ENCODE results near the gene SLU7. TPM values are rescaled to one million over a fixed set of nuclear protein-coding genes. Genes with fewer than 3 reads are reported as not detected.

SLU7 gene
- total RNA-seq, 2 experiments from 2014 or later, result 99.9 to 106 TPM

- no peaks in the 10 kb centered on the region for H3K9me3 ChIP-seq (ENCODE audit: control insufficient read depth in 1 of 2, insufficient read depth in 1 of 2, low read length in 2 of 2)
- ATAC-seq (ENCODE audit: poor library complexity), result no peak
- H3K27ac ChIP-seq (ENCODE audit: low read depth in 1 of 2, low read length in 2 of 2), result no peak overlapping the region
- H3K4me1 ChIP-seq (ENCODE audit: insufficient read depth, low read length), result peaks cover 9% of the 10 kb centered on the region
- H3K36me3 ChIP-seq (ENCODE audit: insufficient read depth, low read length), result no peaks in the 10 kb centered on the region
- Mint-ChIP-seq H3K4me1 (ENCODE audit: low read depth) (peaks cover 32% of the 10 kb centered on the region), H3K4me3 (no peak overlapping the region), H3K27ac (peak overlapping the region; percentile 9), H3K9me3 (no peaks in the 10 kb centered on the region), H3K36me3 (ENCODE audit: low read depth) (no peaks in the 10 kb centered on the region), H3K27me3 (no peaks in the 10 kb centered on the region)
- H3K27me3 ChIP-seq (ENCODE audit: control insufficient read depth in 1 of 2, insufficient read depth in 2 of 2, low read length in 2 of 2), result no peaks in the 10 kb centered on the region
- intact Hi-C loops (cut with DNase I, micrococcal nuclease), result no loop called here
- ChIA-PET CTCF (no interaction called here), POLR2A (no interaction called here)
- TF ChIP-seq CTCF (IDR thresholded peaks at IDR 0.05), result no peak
- no peak for DNase-seq
- no peak overlapping the region for H3K4me3 ChIP-seq (ENCODE audit: low read length)
These were observed 43.3 kb upstream of the SLU7 start for GRCh38 chr5:160462167-160462566.

GRCh38 chr5:160461378-160461777 lies 42.5 kb upstream of the SLU7 start:
- Mint-ChIP-seq H3K27ac (no peak overlapping the region), H3K27me3 (no peaks in the 10 kb centered on the region), H3K4me3 (no peak overlapping the region), H3K4me1 (ENCODE audit: low read depth) (peaks cover 24% of the 10 kb centered on the region), H3K9me3 (no peaks in the 10 kb centered on the region), H3K36me3 (ENCODE audit: low read depth) (no peaks in the 10 kb centered on the region)
- Histone ChIP-seq H3K36me3 (ENCODE audit: insufficient read depth, low read length) (no peaks in the 10 kb centered on the region), H3K27me3 (ENCODE audit: control insufficient read depth in 1 of 2, insufficient read depth in 2 of 2, low read length in 2 of 2) (no peaks in the 10 kb centered on the region), H3K4me3 (ENCODE audit: low read length) (no peak overlapping the region), H3K27ac (ENCODE audit: low read depth in 1 of 2, low read length in 2 of 2) (no peak overlapping the region), H3K9me3 (ENCODE audit: control insufficient read depth in 1 of 2, insufficient read depth in 1 of 2, low read length in 2 of 2) (no peaks in the 10 kb centered on the region), H3K4me1 (ENCODE audit: insufficient read depth, low read length) (peaks cover under 1% of the 10 kb centered on the region)
- DNase-seq (no peak), ATAC-seq (ENCODE audit: poor library complexity) (no peak)
- ChIA-PET POLR2A (no interaction called here), CTCF (no interaction called here)
- TF ChIP-seq CTCF (IDR thresholded peaks at IDR 0.05), result no peak
- intact Hi-C loops (cut with DNase I, micrococcal nuclease), result no loop called here

- Histone ChIP-seq H3K9me3 (ENCODE audit: control insufficient read depth in 1 of 2, insufficient read depth in 1 of 2, low read length in 2 of 2) (no peaks in the 10 kb centered on the region), H3K4me1 (ENCODE audit: insufficient read depth, low read length) (no peaks in the 10 kb centered on the region), H3K27ac (ENCODE audit: low read depth in 1 of 2, low read length in 2 of 2) (no peak overlapping the region), H3K36me3 (ENCODE audit: insufficient read depth, low read length) (no peaks in the 10 kb centered on the region), H3K27me3 (ENCODE audit: control insufficient read depth in 1 of 2, insufficient read depth in 2 of 2, low read length in 2 of 2) (no peaks in the 10 kb centered on the region), H3K4me3 (ENCODE audit: low read length) (no peak overlapping the region)
- Mint-ChIP-seq H3K36me3 (ENCODE audit: low read depth) (no peaks in the 10 kb centered on the region), H3K27ac (no peak overlapping the region), H3K4me3 (no peak overlapping the region), H3K9me3 (no peaks in the 10 kb centered on the region), H3K4me1 (ENCODE audit: low read depth) (peaks cover 17% of the 10 kb centered on the region), H3K27me3 (no peaks in the 10 kb centered on the region)
- CTCF ChIA-PET, result interaction anchor here (1.0 kb wide), 1 partner anchor 42 kb away, joined by 3 read pairs; the partner anchor contains the start of gene SLU7
- POLR2A ChIA-PET, result no interaction called here
- intact Hi-C loops (cut with DNase I, micrococcal nuclease), result no loop called here
- ATAC-seq (ENCODE audit: poor library complexity), result no peak
- DNase-seq, result no peak
- TF ChIP-seq CTCF (IDR thresholded peaks at IDR 0.05), result no peak
These were observed 41.6 kb upstream of the SLU7 start for GRCh38 chr5:160460377-160461049.

Measured in CD4-positive, alpha-beta T cell (primary cell).